ENCODE results near the gene JUNB. TPM values are rescaled to one million over a fixed set of nuclear protein-coding genes. Genes with fewer than 3 reads are reported as not detected.
"Not testable (repeated sequence)": the region's sequence is repeated elsewhere in the genome, so short reads cannot be mapped to it uniquely, and the experiment has no call there.

Gene JUNB
- total RNA-seq, 4 donors from 2014 or later = 386 to 857 (median 664) TPM

DNA sequence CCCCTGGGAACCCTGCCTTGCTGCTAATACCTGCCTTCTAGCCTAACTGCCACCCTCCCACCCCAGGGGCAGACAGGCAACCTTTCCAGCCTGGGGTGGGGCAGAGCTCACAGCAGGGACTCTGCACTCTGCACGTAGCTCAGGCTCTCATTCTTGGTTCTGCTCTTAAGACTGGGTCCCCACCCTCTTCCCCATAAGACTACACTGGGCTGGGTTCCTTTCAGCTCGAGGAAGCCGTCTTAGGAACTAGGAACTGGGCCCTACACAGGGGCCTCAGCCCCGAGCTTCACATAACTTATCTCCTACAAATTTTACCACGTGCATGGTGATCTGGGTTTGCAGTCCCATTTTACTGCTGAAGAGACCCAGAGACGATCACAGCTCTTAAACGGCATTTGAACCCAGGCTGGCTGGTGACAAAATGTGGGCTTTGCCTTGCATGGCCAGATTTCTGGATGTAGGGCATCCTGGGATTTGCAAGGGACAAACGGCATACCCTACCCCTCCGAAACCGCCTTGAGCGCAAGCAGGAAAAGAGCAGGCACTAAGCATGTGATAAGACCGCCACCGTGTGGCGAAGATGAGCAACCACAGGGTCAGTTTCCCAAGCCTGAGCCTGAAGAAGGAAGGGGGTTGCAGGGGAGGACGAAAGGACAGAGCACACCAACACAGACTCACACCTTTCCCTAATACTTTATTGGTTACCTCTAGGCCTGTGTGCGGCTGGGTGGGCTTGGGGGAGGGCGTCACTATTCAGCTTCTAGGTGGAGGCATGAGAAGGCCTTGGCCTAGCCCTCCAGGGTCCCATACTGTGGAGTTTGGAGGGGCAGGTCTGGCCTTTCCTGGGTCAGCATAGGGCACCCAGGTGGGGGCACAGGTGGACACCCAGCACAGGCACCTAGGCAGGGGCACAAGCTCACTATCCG lies 5.1 kb downstream of the JUNB start:
- Histone ChIP-seq H3K4me1 (peaks cover 12 to 43% (median 25%) of the 10 kb centered on the region in 4 donors), H3K27me3 (no peaks in the 10 kb centered on the region), H3K36me3 (no peaks in the 10 kb centered on the region), H3K9me3 (no peaks in the 10 kb centered on the region), H3K4me3 (peak overlapping the region in 1 of 4 donors; percentile 32), H3K27ac (peak overlapping the region; percentile 97 to 99 (median 98))
- in situ Hi-C loops (cut with MboI; ENCODE audit: low pct_ligation_motif_present in 1 of 4, low pct_unique_long_range_greater_than_20kb in 1 of 4, low sequenced_read_pairs in 3 of 4) = no loop called here
- DNase-seq = peak; percentile 85
- WGBS, 2 donors (ENCODE audit: low coverage in 1 of 2) = 0 to 4% methylated on average over 8 to 18 of the region's 18 CpGs
- intact Hi-C loops (cut with DNase I; ENCODE audit: low total_unique reads) = loop anchor here (1.0 kb wide), 1 partner anchor 19 kb away; no protein-coding TSS in a partner anchor
- TF ChIP-seq POLR2AphosphoS5 (IDR thresholded peaks at IDR 0.05) = peak in 2 of 3 donors; percentile 66 to 85
- TF ChIP-seq, protein P1, sequence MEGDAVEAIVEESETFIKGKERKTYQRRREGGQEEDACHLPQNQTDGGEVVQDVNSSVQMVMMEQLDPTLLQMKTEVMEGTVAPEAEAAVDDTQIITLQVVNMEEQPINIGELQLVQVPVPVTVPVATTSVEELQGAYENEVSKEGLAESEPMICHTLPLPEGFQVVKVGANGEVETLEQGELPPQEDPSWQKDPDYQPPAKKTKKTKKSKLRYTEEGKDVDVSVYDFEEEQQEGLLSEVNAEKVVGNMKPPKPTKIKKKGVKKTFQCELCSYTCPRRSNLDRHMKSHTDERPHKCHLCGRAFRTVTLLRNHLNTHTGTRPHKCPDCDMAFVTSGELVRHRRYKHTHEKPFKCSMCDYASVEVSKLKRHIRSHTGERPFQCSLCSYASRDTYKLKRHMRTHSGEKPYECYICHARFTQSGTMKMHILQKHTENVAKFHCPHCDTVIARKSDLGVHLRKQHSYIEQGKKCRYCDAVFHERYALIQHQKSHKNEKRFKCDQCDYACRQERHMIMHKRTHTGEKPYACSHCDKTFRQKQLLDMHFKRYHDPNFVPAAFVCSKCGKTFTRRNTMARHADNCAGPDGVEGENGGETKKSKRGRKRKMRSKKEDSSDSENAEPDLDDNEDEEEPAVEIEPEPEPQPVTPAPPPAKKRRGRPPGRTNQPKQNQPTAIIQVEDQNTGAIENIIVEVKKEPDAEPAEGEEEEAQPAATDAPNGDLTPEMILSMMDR (IDR thresholded peaks at IDR 0.05) = peak; percentile 93 to 100 (median 96)
- TF ChIP-seq POLR2A (IDR thresholded peaks at IDR 0.05) = peak; percentile 72
- TF ChIP-seq EP300 (IDR thresholded peaks at IDR 0.05; ENCODE audit: low read depth) = no peak

DNA sequence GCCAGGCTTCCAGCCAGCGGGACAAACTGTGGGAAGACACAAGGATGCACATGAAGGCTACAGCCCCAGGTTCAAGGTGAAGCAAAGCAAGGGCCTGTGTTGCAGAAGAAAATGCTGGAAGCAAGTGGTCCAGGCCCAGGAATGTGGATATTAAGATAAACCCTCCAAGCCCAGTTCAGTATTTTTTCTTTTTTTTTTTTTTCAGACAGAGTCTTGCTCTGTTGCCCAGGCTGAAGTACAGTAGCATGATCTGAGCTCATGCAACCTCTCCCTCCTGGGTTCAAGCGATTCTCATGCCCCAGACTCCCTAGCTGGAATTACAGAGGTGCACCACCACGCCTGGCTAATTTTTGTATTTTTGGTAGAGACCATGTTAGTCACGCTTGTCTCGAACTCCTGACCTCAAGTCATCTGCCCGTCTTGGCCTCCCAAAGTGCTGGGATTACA lies 5.9 kb downstream of the JUNB start:
- no peaks in the 10 kb centered on the region for H3K27me3 ChIP-seq
- intact Hi-C loops (cut with DNase I; ENCODE audit: low total_unique reads) (no loop called here), in situ Hi-C loops (cut with MboI; ENCODE audit: low pct_ligation_motif_present in 1 of 4, low pct_unique_long_range_greater_than_20kb in 1 of 4, low sequenced_read_pairs in 3 of 4) (no loop called here)
- H3K27ac ChIP-seq = peak overlapping the region in 2 of 4 donors; percentile 99
- H3K36me3 ChIP-seq = no peaks in the 10 kb centered on the region
- TF ChIP-seq POLR2A (IDR thresholded peaks at IDR 0.05) (no peak), EP300 (IDR thresholded peaks at IDR 0.05; ENCODE audit: low read depth) (no peak), POLR2AphosphoS5 (IDR thresholded peaks at IDR 0.05) (peak in 1 of 3 donors; percentile 62)
- TF ChIP-seq, protein P1 (IDR thresholded peaks at IDR 0.05) = no peak
- 86 to 89% methylated on average over 4 to 6 of the region's 6 CpGs for WGBS, 2 donors (ENCODE audit: low coverage in 1 of 2)
- no peak for DNase-seq
- no peak overlapping the region for H3K4me3 ChIP-seq
- peaks cover 12 to 45% (median 28%) of the 10 kb centered on the region in 4 donors for H3K4me1 ChIP-seq
- no peaks in the 10 kb centered on the region for H3K9me3 ChIP-seq

DNA sequence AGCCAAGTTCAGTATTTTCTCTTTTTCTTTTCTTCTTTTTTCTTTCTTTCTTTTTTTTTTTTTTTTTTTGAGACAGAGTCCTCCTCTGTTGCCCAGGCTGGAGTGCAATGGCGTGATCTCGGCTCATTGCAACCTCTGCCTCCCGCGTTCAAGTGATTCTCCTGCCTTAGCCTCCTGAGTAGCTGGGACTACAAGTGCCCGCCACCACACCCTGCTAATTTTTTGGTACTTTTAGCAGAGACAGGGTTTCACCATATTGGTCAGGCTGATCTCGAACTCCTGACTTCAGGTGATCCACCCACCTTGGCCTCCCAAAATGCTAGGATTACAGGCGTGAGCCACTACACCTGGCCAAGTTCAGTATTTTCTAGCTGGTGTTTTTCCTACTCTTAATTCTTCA lies 6.3 kb downstream of the JUNB start:
- peaks cover 16 to 49% (median 32%) of the 10 kb centered on the region in 4 donors for H3K4me1 ChIP-seq
- WGBS, 2 donors (ENCODE audit: low coverage in 1 of 2) = 83 to 95% methylated on average over 2 to 7 of the region's 7 CpGs
- H3K27me3 ChIP-seq; H3K4me3 ChIP-seq; H3K9me3 ChIP-seq; H3K27ac ChIP-seq; in situ Hi-C loops (cut with MboI; ENCODE audit: low pct_ligation_motif_present in 1 of 4, low pct_unique_long_range_greater_than_20kb in 1 of 4, low sequenced_read_pairs in 3 of 4); DNase-seq; intact Hi-C loops (cut with DNase I; ENCODE audit: low total_unique reads); H3K36me3 ChIP-seq: not testable (repeated sequence)

DNA sequence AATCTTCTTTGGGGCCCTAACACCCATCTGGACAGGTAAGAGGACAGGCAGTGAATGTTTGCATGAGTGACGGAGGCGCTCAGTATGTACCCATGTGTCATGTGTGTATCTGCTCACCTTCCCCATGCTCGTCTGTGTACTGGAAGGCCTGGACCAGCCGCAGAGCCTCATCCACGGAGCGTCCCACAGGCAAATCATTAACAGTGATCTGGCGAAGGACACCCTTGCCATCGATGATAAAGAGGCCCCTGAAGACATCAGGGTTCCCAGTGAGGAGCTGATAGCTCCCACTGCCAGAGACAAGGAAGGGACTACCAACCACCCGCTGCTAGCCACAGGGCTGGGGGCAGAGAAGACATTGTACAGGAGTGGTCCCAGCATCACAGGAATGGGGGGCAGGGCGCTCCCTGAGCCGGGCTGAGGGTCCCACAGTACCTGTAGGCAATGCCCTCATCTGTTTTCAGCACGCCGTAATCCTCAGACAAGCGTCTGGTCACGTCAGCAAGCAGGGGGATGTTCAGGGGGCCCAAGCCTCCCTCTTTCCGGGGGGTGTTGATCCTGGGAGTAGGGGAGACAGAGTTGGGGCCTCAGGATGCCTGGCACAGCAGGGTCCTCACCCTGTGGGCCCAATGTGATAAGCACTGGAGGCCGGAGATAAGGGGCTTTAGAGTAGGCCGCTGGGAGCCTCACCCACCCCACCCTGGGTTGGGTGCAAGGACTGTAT lies 8.6 kb downstream of the JUNB start:
- Histone ChIP-seq H3K36me3 (no peaks in the 10 kb centered on the region), H3K27ac (peak overlapping the region in 2 of 4 donors; percentile 81 to 88), H3K9me3 (no peaks in the 10 kb centered on the region), H3K4me1 (peaks cover 16 to 41% (median 29%) of the 10 kb centered on the region in 4 donors), H3K27me3 (no peaks in the 10 kb centered on the region), H3K4me3 (no peak overlapping the region)
- intact Hi-C loops (cut with DNase I; ENCODE audit: low total_unique reads) (loop anchor here (5.0 kb wide), 1 partner anchor 33 kb away; no protein-coding TSS in a partner anchor), in situ Hi-C loops (cut with MboI; ENCODE audit: low pct_ligation_motif_present in 1 of 4, low pct_unique_long_range_greater_than_20kb in 1 of 4, low sequenced_read_pairs in 3 of 4) (no loop called here)
- WGBS, 2 donors (ENCODE audit: low coverage in 1 of 2) = 86% methylated on average over 18 of the region's 18 CpGs; no CpG with 5 or more reads in 1 of the 2 donors
- DNase-seq = no peak
- TF ChIP-seq EP300 (IDR thresholded peaks at IDR 0.05; ENCODE audit: low read depth) = no peak
- TF ChIP-seq, protein P1 (IDR thresholded peaks at IDR 0.05) = no peak
- TF ChIP-seq POLR2AphosphoS5 (IDR thresholded peaks at IDR 0.05) = peak in 1 of 3 donors; percentile 20
- TF ChIP-seq POLR2A (IDR thresholded peaks at IDR 0.05) = no peak

All from transverse colon (tissue), 4 donors.